ENCODE results near the gene POU6F2. TPM values are rescaled to one million over a fixed set of nuclear protein-coding genes. Genes with fewer than 3 reads are reported as not detected.
"Not testable (repeated sequence)": the region's sequence is repeated elsewhere in the genome, so short reads cannot be mapped to it uniquely, and the experiment has no call there.

Gene POU6F2
- total and polyA plus RNA-seq, 7 donors: 0.01 TPM; not detected in 6

GRCh38 chr7:38940774-38941173, 36.9 kb upstream of the POU6F2 start:
- DNase-seq (no peak), ATAC-seq (no peak)
- intact Hi-C loops (cut with DNase I): no loop called here
- H3K36me3 ChIP-seq (ENCODE audit: insufficient read depth in 1 of 2, low read depth in 1 of 2): no peaks in the 10 kb centered on the region
- no peaks in the 10 kb centered on the region for H3K9me3 ChIP-seq
- no peak overlapping the region for H3K27ac ChIP-seq
- WGBS, 3 donors: 88 to 95% (median 93%) methylated on average over 3 of the region's 3 CpGs
- H3K4me1 ChIP-seq: no peaks in the 10 kb centered on the region
- no peaks in the 10 kb centered on the region for H3K27me3 ChIP-seq (ENCODE audit: insufficient read depth in 3 of 3, low read length in 2 of 3)
- TF ChIP-seq CTCF (IDR thresholded peaks at IDR 0.05): no peak
- no peak overlapping the region for H3K4me3 ChIP-seq

DNA sequence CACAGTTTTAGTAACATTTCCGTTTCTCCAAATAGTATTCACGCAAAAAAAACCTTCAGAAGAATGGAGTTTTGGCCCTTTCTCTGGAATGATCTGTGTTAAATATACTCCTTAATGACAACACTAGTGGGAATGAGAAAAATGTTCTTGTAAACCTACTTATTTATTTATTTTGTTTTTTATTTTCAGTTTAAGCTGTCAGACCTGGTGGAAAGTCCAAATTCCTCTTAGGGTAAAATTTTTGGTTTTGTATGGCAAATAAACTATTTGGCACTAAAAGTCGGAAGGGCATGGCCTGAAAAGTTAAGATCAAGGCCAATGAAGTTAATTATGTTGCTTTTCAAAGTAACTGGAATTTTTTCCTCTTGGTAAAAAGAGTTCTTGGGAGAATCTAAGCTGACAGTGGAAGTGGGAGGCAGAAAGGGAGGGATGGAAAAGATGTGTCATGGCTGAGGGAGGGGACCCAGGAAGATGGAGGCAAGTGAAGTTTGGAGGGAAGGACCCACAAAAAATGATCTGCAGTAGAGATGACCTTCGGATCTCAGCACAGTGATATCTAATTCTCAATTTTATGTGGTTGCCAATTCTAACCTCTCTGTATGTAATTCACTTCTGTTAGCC, 35.2 kb upstream of the POU6F2 start:
- intact Hi-C loops (cut with DNase I): no loop called here
- ATAC-seq: no peak
- no peak for TF ChIP-seq CTCF (IDR thresholded peaks at IDR 0.05)
- H3K4me3 ChIP-seq: no peak overlapping the region
- H3K27ac ChIP-seq: no peak overlapping the region
- H3K27me3 ChIP-seq (ENCODE audit: insufficient read depth in 3 of 3, low read length in 2 of 3): no peaks in the 10 kb centered on the region
- DNase-seq: no peak
- no peaks in the 10 kb centered on the region for H3K36me3 ChIP-seq (ENCODE audit: insufficient read depth in 1 of 2, low read depth in 1 of 2)
- H3K9me3 ChIP-seq: no peaks in the 10 kb centered on the region
- WGBS, 3 donors: 56 to 71% (median 61%) methylated on average over 4 of the region's 4 CpGs
- H3K4me1 ChIP-seq: no peaks in the 10 kb centered on the region

- intact Hi-C loops (cut with DNase I); H3K9me3 ChIP-seq; H3K4me3 ChIP-seq; H3K36me3 ChIP-seq (ENCODE audit: insufficient read depth in 1 of 2, low read depth in 1 of 2); H3K27ac ChIP-seq; H3K27me3 ChIP-seq (ENCODE audit: insufficient read depth in 3 of 3, low read length in 2 of 3); DNase-seq; H3K4me1 ChIP-seq; ATAC-seq: not testable (repeated sequence)
- 90 to 98% (median 94%) methylated on average over 4 of the region's 4 CpGs for WGBS, 3 donors
Measured at GRCh38 chr7:38947541-38947940, 30.2 kb upstream of the POU6F2 start.

- no peak for TF ChIP-seq CTCF (IDR thresholded peaks at IDR 0.05)
- Histone ChIP-seq H3K36me3 (ENCODE audit: insufficient read depth in 1 of 2, low read depth in 1 of 2) (no peaks in the 10 kb centered on the region), H3K4me3 (no peak overlapping the region), H3K27me3 (ENCODE audit: insufficient read depth in 3 of 3, low read length in 2 of 3) (no peaks in the 10 kb centered on the region), H3K9me3 (no peaks in the 10 kb centered on the region), H3K27ac (no peak overlapping the region), H3K4me1 (no peaks in the 10 kb centered on the region)
- DNase-seq (no peak), ATAC-seq (no peak)
- 63 to 83% (median 77%) methylated on average over 1 of the region's 1 CpG for WGBS, 3 donors
- intact Hi-C loops (cut with DNase I): no loop called here
Measured at GRCh38 chr7:38950309-38950708, 27.4 kb upstream of the POU6F2 start.

DNA sequence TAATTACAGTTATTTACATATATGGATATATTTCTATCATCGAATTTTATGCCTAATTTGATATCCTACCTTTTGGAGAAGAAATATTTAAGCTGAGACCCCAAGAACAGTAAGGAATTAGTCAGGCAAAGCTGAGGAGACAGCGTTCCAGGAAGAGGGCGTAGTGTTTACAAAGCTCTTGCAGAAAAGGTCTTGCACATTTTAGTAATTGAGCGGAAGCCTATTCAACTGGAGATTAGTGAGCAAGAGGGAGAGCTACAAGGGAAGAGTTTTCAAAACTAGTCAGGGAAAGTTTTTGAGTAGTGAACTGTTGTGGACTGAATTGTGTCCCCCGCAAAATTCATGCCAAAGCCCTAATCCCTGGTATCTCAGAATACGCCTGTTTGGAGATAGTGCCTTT, 26.5 kb upstream of the POU6F2 start:
- Histone ChIP-seq H3K4me3 (no peak overlapping the region), H3K4me1 (no peaks in the 10 kb centered on the region), H3K36me3 (ENCODE audit: insufficient read depth in 1 of 2, low read depth in 1 of 2) (no peaks in the 10 kb centered on the region), H3K27ac (no peak overlapping the region), H3K9me3 (no peaks in the 10 kb centered on the region), H3K27me3 (ENCODE audit: insufficient read depth in 3 of 3, low read length in 2 of 3) (no peaks in the 10 kb centered on the region)
- no peak for TF ChIP-seq CTCF (IDR thresholded peaks at IDR 0.05)
- intact Hi-C loops (cut with DNase I): no loop called here
- 89 to 91% (median 89%) methylated on average over 6 of the region's 6 CpGs for WGBS, 3 donors
- no peak for DNase-seq
- no peak for ATAC-seq

Measured in psoas muscle (tissue), 8 donors.